ENCODE results near the gene MLPH.

- TF ChIP-seq CTCF (IDR thresholded peaks at IDR 0.05) (no peak), POLR2A (IDR thresholded peaks at IDR 0.05) (no peak)
Observed at GRCh38 chr2:237570776-237571335, 83.8 kb downstream of the MLPH start.

All from lower leg skin (tissue), 3 donors.